A673 (cell line): ENCODE data around the gene PALLD.

Experiments
- CTCF ChIP-seq: fragments of 300-800, 200-600 bp; sonication (generic); conservative IDR thresholded peaks from 2 replicates; pipeline ENCODE4 v1.5.1; 2017; ENCODE audit warnings: low read depth, mild to moderate bottlenecking, antibody characterized with exemption, low read length, moderate library complexity, mixed read lengths
- EZH2 ChIP-seq: fragments of 200-600 bp; sonication (generic); IDR thresholded peaks from 2 replicates; pipeline ENCODE4 v1.6.1; 2017; ENCODE audit warnings: borderline replicate concordance, low read depth, mild to moderate bottlenecking, mixed read lengths, antibody characterized with exemption, low read length; ENCODE audit not compliant: poor library complexity, severe bottlenecking

GRCh38 chr4:168600796-168601583 is 104.1 kb downstream of the PALLD start:
- TF ChIP-seq CTCF (no peak), EZH2 (no peak)
